HG02610 (cell line): ENCODE data around the gene GPR3.
"Not testable (repeated sequence)": the region's sequence is repeated elsewhere in the genome, so short reads cannot be mapped to it uniquely, and the experiment has no call there.

Source experiments
- ATAC-seq: cut with Tn5 transposase; IDR thresholded peaks from one replicate; pipeline ENCODE4 v1.9.1; 2021; ENCODE audit warnings: mild to moderate bottlenecking, moderate library complexity; ENCODE audit not compliant: unreplicated experiment

GPR3 gene

GRCh38 chr1:27398405-27399149 lies 6.2 kb downstream of the GPR3 start:
- ATAC-seq, result no peak

- ATAC-seq, result no peak
Observed at GRCh38 chr1:27399251-27400025, 7.0 kb downstream of the GPR3 start.

- no peak for ATAC-seq
Observed at GRCh38 chr1:27400082-27400962, 7.9 kb downstream of the GPR3 start.

GRCh38 chr1:27400963-27401341 lies 8.5 kb downstream of the GPR3 start:
- ATAC-seq, result no peak

- no peak for ATAC-seq
Observed at GRCh38 chr1:27402349-27402754, 9.9 kb downstream of the GPR3 start.

- no peak for ATAC-seq
Observed at GRCh38 chr1:27403065-27403726, 10.8 kb downstream of the GPR3 start.

- no peak for ATAC-seq
Observed at GRCh38 chr1:27403931-27404330, 11.5 kb downstream of the GPR3 start.

GRCh38 chr1:27405074-27405473 lies 12.7 kb downstream of the GPR3 start:
- no peak for ATAC-seq

- not testable (repeated sequence) for ATAC-seq
Observed at GRCh38 chr1:27405598-27406361, 13.4 kb downstream of the GPR3 start.

GRCh38 chr1:27406362-27406680 lies 13.9 kb downstream of the GPR3 start:
- no peak for ATAC-seq

GRCh38 chr1:27406791-27407190 lies 14.4 kb downstream of the GPR3 start:
- ATAC-seq, result not testable (repeated sequence)

- no peak for ATAC-seq
Observed at GRCh38 chr1:27408151-27408550, 15.7 kb downstream of the GPR3 start.

- no peak for ATAC-seq
Observed at GRCh38 chr1:27409669-27410068, 17.2 kb downstream of the GPR3 start.

- no peak for ATAC-seq
Observed at GRCh38 chr1:27410709-27411108, 18.3 kb downstream of the GPR3 start.

- no peak for ATAC-seq
Observed at GRCh38 chr1:27412502-27412901, 20.1 kb downstream of the GPR3 start.

GRCh38 chr1:27413004-27413403 lies 20.6 kb downstream of the GPR3 start:
- no peak for ATAC-seq

- ATAC-seq, result no peak
Observed at GRCh38 chr1:27414091-27414490, 21.7 kb downstream of the GPR3 start.

GRCh38 chr1:27416387-27417111 lies 24.1 kb downstream of the GPR3 start:
- ATAC-seq, result peak; percentile 53

GRCh38 chr1:27417713-27418112 lies 25.3 kb downstream of the GPR3 start:
- ATAC-seq, result no peak
